CD14-positive monocyte (primary cell): ENCODE data around the gene EML2. TPM values are rescaled to one million over a fixed set of nuclear protein-coding genes. Genes with fewer than 3 reads are reported as not detected.

Experiments
- DNase-seq, 3 donors: peaks; one replicate each; pipeline ENCODE4 v3.0.0-alpha.2; 2011 to 2022
- H2AFZ ChIP-seq: 2 replicates; pipeline ENCODE4 v1.6.0; 2012; ENCODE audit warnings: mild to moderate bottlenecking, low read depth, low read length, inconsistent platforms; ENCODE audit not compliant: insufficient read depth, poor library complexity, severe bottlenecking
- H3K27ac ChIP-seq, 2 donors: 1 replicate in 1 of 2; 2 replicates in 1 of 2; pipeline ENCODE4 v1.5.1; 2012 to 2013; ENCODE audit warnings: low read length in 2 of 2, control low read depth in 1 of 2, inconsistent platforms in 1 of 2, low read depth in 1 of 2, mild to moderate bottlenecking in 1 of 2
- H3K27me3 ChIP-seq, 2 donors: one replicate each; pipeline versions ENCODE4 v1.6.0 to v1.6.1; 2011 to 2013; ENCODE audit warnings: low read length in 2 of 2; ENCODE audit not compliant: control insufficient read depth in 2 of 2, insufficient read depth in 2 of 2
- H3K36me3 ChIP-seq, 2 donors: replicated peaks in 1 of 2; 1 replicate in 1 of 2; 2 replicates in 1 of 2; pipeline versions ENCODE4 v1.5.1 to v1.6.1; 2012 to 2013; ENCODE audit warnings: low read length in 2 of 2, control low read depth in 1 of 2, inconsistent platforms in 1 of 2, mild to moderate bottlenecking in 1 of 2; ENCODE audit not compliant: insufficient read depth in 2 of 2, control insufficient read depth in 1 of 2
- H3K4me1 ChIP-seq, 2 donors: 1 replicate in 1 of 2; 2 replicates in 1 of 2; pipeline versions ENCODE4 v1.5.1 to v1.6.1; 2012 to 2013; ENCODE audit warnings: low read length in 2 of 2, control low read depth in 1 of 2, inconsistent platforms in 1 of 2, mild to moderate bottlenecking in 1 of 2, moderate library complexity in 1 of 2; ENCODE audit not compliant: insufficient read depth in 2 of 2, control insufficient read depth in 1 of 2
- H3K4me2 ChIP-seq: replicated peaks from 2 replicates; pipeline ENCODE3; 2012; ENCODE audit warnings: low read length, moderate library complexity, mild to moderate bottlenecking; ENCODE audit not compliant: poor library complexity, severe bottlenecking; ENCODE audit errors: extremely low read depth
- H3K4me3 ChIP-seq, 3 experiments: fragments of 200-600 bp in 1 of 3; sonication (generic) in 1 of 3; replicated peaks in 1 of 3; 1 replicate in 2 of 3; 2 replicates in 1 of 3; pipeline ENCODE4 v1.5.1; 2011 to 2013; ENCODE audit warnings: low read length in 3 of 3, mild to moderate bottlenecking in 3 of 3, control low read depth in 2 of 3, low read depth in 2 of 3, inconsistent platforms in 1 of 3, moderate library complexity in 1 of 3
- H3K79me2 ChIP-seq: 2 replicates; pipeline ENCODE4 v1.6.0; 2012; ENCODE audit warnings: mild to moderate bottlenecking, control low read depth, inconsistent platforms, low read length, moderate library complexity; ENCODE audit not compliant: insufficient read depth
- H3K9ac ChIP-seq: 2 replicates; pipeline ENCODE4 v1.6.0; 2017; ENCODE audit warnings: low read length, mild to moderate bottlenecking; ENCODE audit not compliant: insufficient read depth, poor library complexity, severe bottlenecking
- H3K9me3 ChIP-seq, 2 donors: replicated peaks in 1 of 2; 1 replicate in 1 of 2; 2 replicates in 1 of 2; pipeline versions ENCODE4 v1.5.1 to v1.6.1; 2012 to 2013; ENCODE audit warnings: low read length in 2 of 2, control low read depth in 1 of 2; ENCODE audit not compliant: control insufficient read depth in 1 of 2, insufficient read depth in 1 of 2
- H4K20me1 ChIP-seq: 2 replicates; pipeline ENCODE4 v1.6.0; 2012; ENCODE audit warnings: mild to moderate bottlenecking, low read length, control low read depth, moderate library complexity; ENCODE audit not compliant: insufficient read depth
- H3K27ac Mint-ChIP-seq, 7 donors: one replicate each; pipeline ENCODE4 v1.8.0; 2020; ENCODE audit warnings: mild to moderate bottlenecking in 7 of 7, mixed read lengths in 7 of 7, moderate library complexity in 6 of 7, inconsistent platforms in 2 of 7
- H3K27me3 Mint-ChIP-seq, 3 donors: one replicate each; pipeline ENCODE4 v1.8.0; 2021 to 2022; ENCODE audit warnings: low read depth in 3 of 3, mild to moderate bottlenecking in 3 of 3, mixed read lengths in 3 of 3, moderate library complexity in 3 of 3, inconsistent platforms in 1 of 3
- H3K36me3 Mint-ChIP-seq, 2 donors: one replicate each; pipeline ENCODE4 v1.8.0; 2020; ENCODE audit warnings: mixed read lengths in 2 of 2, inconsistent platforms in 1 of 2, mild to moderate bottlenecking in 1 of 2
- H3K4me1 Mint-ChIP-seq: one replicate; pipeline ENCODE4 v1.8.0; 2020; ENCODE audit warnings: mild to moderate bottlenecking, mixed read lengths
- H3K4me3 Mint-ChIP-seq, 2 donors: one replicate each; pipeline ENCODE4 v1.8.0; 2020; ENCODE audit warnings: mild to moderate bottlenecking in 2 of 2, mixed read lengths in 2 of 2, moderate library complexity in 1 of 2
- H3K9me3 Mint-ChIP-seq, 7 donors: one replicate each; pipeline ENCODE4 v1.8.0; 2020 to 2022; ENCODE audit warnings: mixed read lengths in 7 of 7, mild to moderate bottlenecking in 6 of 7, moderate library complexity in 6 of 7, inconsistent platforms in 2 of 7
- WGBS: methylation state at CpG from one replicate; pipeline ENCODE4 v1.1.5; 2013; ENCODE audit warnings: missing lambda C conversion rate; ENCODE audit not compliant: insufficient coverage; 5-methylcytosine and 5-hydroxymethylcytosine counted together
- intact Hi-C, 2 donors: fragments of 100-400 bp; cut with micrococcal nuclease; formaldehyde crosslinking; loops; one replicate each; pipeline versions ENCODE4 v1.15.0 to v1.15.1; 2023
- polyA plus RNA-seq, 3 donors: library from polyadenylated mRNA; depleted of rRNA in 1 of 3; unstranded in 2 of 3; stranded (reverse) in 1 of 3; fragments of 300-500 nt in 2 of 3; fragments of >200 nt in 1 of 3; fragmentation: Illumina TruSeq in 2 of 3; gene quantifications; 1 replicate in 2 of 3; 2 replicates in 1 of 3; pipeline ENCODE4 v1.2.3, GENCODE V29; 2012 to 2021
- TF ChIP-seq, protein P1 (sequence below): fragments of 200-600 bp; IDR thresholded peaks from one replicate; pipeline ENCODE4 v1.8.0; 2022; ENCODE audit warnings: antibody characterized with exemption, mild to moderate bottlenecking

EML2 gene
- polyA plus RNA-seq, 3 donors: 10.3 to 50.8 (median 11.9) TPM

DNA sequence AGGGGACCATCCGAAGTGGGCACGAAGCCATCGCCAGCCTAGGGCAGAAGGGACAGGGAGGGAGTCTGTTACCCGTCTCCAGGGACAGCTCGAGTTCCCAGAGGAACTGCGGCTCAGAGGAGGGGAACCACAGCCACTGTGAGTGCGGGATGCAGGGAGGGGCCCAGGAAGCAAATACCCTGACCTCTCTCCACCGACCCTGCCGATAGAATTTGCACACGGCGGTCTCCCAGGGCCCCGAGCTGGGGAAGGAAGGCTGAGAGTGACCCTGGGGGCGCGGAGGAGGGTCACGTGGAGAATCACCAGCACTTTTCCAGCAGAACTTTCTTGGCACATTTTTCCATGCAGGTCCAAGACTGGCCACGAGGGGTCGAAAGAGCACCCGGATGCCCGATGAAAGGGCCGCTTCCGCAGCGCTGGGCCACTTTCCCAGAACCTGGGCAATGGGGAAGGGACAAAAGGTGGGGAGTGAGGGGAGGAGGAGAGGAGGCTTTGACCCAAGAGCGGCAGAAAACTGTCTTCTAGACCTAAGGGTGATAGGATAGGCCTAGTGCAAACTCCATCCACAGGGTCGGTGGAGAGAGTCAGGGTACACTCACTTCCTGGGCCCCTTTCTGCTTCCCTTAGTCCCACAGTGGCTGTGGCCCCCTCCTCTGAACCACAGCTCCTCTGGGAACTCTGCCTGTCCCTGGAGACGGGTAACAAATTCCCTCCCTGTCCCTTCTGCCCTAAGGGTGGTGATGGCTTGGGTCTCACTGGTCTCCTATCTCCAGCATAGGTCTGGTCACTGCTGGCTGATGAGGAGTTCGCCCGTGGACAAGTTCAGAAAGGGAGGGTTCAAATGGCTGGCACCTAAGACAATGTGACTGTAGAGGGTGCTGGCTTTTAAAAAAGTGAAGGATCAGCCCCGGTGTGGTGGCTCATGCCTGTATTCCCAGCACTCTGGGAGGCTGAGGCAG, 31.8 kb downstream of the EML2 start:
- peak overlapping the region; percentile 56 for H2AFZ ChIP-seq
- Mint-ChIP-seq H3K4me3 (peak overlapping the region in 1 of 2 donors; percentile 51), H3K9me3 (peaks cover 3 to 16% (median 6%) of the 10 kb centered on the region in 7 donors)

More for the DNA sequence above, 31.8 kb downstream of the EML2 start:
- peaks cover 7 to 21% of the 10 kb centered on the region in 2 donors for H3K27me3 ChIP-seq
- peaks cover 7 to 8% of the 10 kb centered on the region in 2 donors for H3K4me1 ChIP-seq
- peak; percentile 27 to 63 (median 62) for DNase-seq
- TF ChIP-seq, protein P1, sequence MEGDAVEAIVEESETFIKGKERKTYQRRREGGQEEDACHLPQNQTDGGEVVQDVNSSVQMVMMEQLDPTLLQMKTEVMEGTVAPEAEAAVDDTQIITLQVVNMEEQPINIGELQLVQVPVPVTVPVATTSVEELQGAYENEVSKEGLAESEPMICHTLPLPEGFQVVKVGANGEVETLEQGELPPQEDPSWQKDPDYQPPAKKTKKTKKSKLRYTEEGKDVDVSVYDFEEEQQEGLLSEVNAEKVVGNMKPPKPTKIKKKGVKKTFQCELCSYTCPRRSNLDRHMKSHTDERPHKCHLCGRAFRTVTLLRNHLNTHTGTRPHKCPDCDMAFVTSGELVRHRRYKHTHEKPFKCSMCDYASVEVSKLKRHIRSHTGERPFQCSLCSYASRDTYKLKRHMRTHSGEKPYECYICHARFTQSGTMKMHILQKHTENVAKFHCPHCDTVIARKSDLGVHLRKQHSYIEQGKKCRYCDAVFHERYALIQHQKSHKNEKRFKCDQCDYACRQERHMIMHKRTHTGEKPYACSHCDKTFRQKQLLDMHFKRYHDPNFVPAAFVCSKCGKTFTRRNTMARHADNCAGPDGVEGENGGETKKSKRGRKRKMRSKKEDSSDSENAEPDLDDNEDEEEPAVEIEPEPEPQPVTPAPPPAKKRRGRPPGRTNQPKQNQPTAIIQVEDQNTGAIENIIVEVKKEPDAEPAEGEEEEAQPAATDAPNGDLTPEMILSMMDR: peak; percentile 87
- H3K4me2 ChIP-seq: no peak overlapping the region
- H3K36me3 Mint-ChIP-seq: peaks cover 29 to 36% of the 10 kb centered on the region in 2 donors
- intact Hi-C loops: loop anchor here (2.0 to 5.0 kb wide), 3 partner anchors 35 to 75 kb away; no protein-coding TSS in a partner anchor
- H3K36me3 ChIP-seq: peaks cover 12 to 34% of the 10 kb centered on the region in 2 donors
- H3K27ac ChIP-seq: no peak overlapping the region
- no peaks in the 10 kb centered on the region for H4K20me1 ChIP-seq
- peak overlapping the region in 1 of 7 donors; percentile 79 for H3K27ac Mint-ChIP-seq
- peaks cover 8% of the 10 kb centered on the region for H3K4me1 Mint-ChIP-seq
- no peak overlapping the region for H3K4me3 ChIP-seq
- 18% methylated on average over 24 of the region's 28 CpGs for WGBS
- peaks cover 22 to 26% (median 23%) of the 10 kb centered on the region in 3 donors for H3K27me3 Mint-ChIP-seq
- H3K9me3 ChIP-seq: peaks cover 0 to 4% of the 10 kb centered on the region in 2 donors
- H3K9ac ChIP-seq: no peak overlapping the region
- no peaks in the 10 kb centered on the region for H3K79me2 ChIP-seq
